NCI-H2029 (cell line): ENCODE data around the gene CELA3A.
"Not testable (repeated sequence)": the region's sequence is repeated elsewhere in the genome, so short reads cannot be mapped to it uniquely, and the experiment has no call there.

ENCODE experiments used
- DNase-seq: peaks from one replicate; lab custom pipeline; 2025; lab: John Stamatoyannopoulos, UW

Gene CELA3A

DNA sequence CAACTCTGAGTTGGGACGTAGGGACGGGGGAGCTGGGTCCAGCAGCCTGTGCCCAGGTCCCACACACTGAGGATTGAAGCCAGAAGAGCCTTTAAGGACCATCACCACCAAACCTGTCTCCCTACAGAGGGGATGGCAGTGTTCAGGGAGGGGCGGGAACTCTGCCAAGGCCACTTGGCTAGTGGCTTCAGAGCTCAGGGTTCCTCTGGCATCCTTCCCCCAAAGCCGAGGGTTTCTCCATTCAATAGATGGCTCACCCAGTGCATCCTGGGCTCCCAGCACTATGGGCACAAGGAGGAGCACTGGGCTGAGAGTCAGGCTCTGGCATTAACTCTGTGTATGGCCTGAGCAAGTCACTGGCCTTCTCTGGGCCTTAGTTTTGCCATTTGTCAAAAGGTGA, 20.2 kb upstream of the CELA3A start:
- DNase-seq, result not testable (repeated sequence)

DNA sequence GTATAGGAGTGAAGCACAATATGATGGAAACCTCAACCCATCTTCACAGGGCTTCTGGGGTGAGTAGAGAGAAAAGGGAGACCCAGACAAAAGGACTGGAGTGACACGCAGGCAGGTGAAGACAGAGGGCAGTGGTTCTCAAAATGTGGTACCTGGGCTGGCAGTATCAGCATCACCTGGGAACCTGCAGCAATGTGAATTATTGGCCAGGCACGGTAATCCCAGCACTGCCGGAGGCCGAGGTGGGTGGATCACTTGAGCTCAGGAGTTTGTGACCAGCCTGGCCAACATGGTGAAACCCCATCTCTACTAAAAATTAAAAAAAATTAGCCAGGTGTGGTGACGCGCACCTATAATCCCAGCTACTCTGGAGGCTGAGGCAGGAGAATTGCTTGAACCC, 19.3 kb upstream of the CELA3A start:
- not testable (repeated sequence) for DNase-seq

DNA sequence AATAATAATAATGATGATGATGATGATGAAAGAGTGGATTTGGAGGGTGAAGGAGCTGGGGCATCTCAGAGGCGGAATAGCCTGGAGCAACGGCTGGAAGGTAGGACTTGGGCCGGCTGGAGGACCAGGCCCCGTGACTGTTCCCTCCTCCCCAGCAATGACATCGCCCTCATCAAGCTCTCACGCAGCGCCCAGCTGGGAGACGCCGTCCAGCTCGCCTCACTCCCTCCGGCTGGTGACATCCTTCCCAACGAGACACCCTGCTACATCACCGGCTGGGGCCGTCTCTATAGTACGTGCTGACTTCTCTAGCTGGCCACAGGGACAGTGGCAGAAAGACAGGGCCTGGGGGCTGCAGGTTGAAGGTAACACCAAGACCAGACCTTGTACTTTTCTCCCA, 17.9 kb upstream of the CELA3A start:
- DNase-seq, result not testable (repeated sequence)

DNA sequence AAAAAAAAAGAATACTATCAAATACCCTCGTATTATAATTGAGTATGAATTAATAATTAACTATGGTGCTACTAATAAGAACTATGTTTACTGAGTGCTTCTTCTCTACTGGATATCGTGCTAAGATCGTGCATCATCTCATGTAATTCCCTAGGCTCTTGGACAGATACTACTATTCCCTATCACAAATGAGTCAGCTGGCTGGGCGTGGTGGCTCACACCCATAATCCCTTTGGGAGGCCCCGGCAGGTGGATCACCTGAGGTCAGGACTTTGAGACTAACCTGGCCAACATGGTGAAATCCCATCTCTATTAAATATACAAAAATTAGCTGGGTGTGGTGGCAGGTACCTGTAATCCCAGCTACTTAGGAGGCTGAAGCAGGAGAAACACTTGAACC, 15.6 kb upstream of the CELA3A start:
- not testable (repeated sequence) for DNase-seq

DNA sequence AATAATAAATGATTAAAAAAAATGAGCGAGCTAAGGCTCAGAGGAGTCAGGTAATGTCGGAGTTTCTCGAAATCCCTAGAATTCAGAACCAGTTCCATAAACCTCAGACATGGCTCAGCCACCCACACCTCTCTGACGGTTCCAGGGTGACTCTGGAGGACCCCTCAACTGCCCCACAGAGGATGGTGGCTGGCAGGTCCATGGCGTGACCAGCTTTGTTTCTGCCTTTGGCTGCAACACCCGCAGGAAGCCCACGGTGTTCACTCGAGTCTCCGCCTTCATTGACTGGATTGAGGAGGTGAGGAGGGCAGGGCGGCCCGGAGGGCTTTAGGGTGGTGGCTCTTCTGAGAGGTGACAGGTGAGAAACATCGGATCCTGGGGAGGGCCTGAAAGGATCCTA, 15.1 kb upstream of the CELA3A start:
- not testable (repeated sequence) for DNase-seq

DNA sequence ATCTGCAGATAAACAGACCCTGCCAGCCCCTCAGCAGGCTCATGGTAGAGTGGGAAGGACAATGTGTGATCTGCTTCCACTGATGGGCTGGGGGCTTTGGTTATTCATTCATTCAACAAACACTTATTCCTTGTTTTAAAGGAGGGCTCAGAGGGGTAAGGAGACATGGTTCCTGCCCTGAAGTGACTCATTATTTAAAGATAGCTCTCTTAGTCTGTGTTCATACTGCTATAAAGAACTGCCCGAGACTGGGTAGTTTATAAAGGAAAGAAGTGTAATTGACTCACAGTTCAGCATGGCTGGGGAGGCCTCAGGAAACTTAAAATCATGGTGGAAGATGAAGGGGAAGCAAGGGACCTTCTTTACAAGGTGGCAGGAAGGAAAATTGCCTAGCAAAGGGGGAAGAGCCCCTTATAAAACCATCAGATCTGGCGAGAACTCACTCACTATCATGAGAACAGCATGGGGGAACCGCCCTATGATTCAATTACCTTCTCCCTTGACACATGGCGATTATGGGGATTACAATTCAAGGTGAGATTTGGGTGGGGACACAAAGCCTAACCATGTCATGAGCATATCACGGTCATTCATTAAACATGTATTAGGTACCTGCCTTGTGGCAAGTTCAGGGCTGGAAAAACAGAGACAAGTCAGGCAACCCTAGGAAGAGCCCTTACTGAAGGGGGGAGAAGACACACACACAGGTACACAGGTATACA, 11.6 kb upstream of the CELA3A start:
- DNase-seq, result not testable (repeated sequence)

DNA sequence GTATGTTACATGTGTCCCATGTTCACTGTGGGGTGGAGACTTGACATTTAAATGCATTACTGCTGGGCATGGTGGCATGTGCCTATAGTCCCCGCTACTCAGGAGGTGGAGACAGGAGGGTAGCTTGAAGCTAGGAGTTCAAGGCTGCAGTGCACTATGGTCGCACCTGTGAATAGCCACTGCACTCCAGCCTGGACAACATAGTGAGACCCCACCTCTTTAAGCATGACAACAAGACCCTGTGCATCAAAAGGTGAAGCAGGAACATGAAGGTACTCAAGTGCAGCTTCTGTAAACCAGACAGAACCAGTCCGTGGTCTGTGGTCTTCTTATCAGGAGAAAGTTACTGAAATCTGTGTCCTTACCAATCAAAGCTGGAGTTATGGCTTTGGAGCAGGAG, 9.3 kb upstream of the CELA3A start:
- DNase-seq, result not testable (repeated sequence)

DNA sequence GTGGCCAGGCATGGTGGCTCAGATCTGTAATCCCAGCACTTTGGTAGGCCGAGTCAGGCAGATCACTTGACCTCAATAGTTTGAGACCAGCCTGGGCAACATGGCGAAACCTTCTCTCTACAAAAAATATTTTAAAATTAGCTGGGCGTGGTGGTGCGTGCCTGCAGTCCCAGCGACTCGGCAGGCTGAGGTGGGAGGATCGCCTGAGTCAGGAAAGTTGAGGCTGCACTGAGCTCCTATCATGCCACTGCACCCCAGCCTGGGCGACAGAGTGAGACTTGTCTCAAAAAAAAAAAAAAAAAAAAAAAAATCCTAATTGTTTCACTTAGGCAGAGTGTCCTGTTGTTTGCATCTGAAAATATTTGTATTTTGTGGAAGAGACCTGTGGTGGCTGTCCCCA, 6.7 kb upstream of the CELA3A start:
- not testable (repeated sequence) for DNase-seq

DNA sequence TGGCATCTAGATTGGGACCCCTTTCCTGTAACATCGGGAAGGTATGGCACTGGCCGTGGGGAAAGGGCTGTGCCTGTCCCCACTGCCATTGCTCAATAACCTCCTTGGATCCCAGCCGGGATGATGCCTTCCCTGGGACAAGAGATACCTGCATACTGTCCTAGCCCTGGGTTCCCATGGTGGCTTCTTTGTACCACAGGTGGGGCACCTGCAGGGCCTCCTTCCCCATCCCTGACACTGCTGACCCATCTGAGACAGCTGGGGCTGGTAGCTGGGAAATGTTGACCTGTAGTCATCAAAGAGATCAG, 4.8 kb upstream of the CELA3A start:
- not testable (repeated sequence) for DNase-seq

DNA sequence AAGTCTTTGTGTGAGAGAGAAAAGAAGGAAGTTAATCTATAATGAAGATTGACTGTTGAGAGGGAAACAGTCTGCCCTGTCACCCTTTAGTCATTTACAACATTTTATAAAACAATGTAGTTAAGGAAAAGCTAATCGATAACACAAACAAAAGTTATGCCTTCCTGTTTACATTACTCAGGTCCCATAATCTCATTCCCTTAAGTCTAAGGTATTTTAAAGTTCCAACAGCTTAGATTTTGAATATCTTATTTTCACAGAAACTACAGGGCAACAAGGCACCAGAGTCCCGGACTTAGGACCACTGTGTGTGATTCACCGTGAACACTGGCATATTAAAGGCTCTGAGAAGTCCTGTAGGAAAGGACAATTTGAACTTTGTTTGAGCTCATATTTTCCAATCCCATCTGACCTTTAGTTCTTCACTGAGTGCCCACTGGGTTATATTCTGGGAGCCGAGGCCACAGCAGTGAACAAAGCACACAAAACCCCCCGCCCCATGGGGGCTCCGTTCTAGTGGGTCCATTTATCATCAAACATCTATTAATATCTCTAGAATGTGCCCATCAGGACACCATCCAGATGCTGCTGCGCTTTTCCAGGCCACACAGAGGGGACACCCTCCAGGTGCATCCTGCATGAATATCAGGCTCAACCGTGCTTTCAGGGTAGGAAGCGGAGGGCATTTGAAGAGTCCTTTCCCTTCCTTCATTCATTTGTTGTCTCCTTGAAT, 3.4 kb upstream of the CELA3A start:
- not testable (repeated sequence) for DNase-seq

DNA sequence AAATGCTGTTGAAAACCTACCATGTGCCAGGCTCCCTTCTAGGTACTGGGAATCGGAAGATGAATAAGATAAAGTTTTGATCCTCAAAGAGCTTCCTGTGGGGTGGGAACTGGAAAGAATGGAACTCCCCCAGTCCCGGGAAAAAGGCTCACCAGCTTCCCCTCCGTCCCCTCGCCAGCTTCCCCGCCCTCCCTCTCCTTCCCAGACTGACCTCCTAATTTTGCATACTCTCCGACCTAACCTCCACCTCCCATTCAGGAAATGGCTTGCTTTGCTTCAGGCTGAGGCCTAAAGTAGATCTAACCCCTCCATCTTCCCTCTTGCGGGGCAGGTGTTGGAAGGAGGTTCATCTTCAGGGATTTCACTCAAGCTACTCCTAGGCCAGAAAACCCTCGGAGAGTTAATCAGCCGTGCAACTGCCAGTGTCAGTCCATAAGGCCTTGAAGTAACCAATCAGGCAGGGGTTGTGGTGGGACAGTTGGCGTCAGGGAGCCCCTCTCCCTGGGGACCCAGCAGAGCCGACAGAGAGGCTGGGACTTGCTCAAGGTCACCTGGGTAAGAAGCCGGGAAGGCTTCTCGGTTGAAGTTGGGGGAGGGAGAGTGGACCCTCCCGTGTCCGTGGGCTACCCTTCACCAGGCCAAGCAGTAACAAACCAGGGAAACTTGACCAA, 2.7 kb upstream of the CELA3A start:
- DNase-seq, result not testable (repeated sequence)

DNA sequence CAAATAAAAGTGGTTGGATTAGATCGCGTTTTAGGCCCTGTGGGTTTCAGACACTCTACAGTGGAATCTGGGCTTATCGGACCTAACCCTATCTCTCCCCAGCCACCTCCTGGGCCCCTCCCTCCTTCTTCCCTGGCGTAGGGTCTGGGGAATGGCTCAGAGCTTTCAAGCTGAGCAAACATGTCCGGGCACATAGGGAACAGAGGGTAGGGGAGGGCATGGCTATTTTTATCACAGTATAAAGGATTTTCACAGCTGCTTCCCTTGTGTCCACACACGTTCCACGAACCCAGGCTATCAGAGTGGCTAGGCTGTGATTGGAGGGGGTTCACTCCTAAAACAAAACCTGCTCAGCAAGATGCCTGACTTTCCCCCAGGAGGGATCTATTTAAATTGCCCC, 1.8 kb upstream of the CELA3A start:
- DNase-seq, result not testable (repeated sequence)

DNA sequence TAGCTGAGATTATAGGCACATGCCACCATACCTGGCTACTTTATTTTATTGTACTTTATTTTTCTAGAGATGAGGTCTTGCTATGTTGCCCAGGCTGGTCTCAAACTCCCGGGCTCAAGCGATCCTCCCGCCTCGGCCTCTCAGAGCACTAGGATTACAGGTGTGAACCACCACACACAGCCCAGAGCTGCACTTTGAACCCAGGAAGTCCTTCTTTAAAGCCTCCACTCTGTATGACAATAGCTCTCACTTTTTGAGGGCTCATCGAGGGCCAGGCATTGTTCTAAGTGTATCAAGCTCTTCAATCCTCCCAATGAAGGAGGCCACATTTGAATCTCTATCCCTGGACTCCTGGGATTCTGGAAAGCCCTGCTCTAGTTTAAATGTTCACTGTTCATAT, 1.0 kb downstream of the CELA3A start:
- DNase-seq, result not testable (repeated sequence)

DNA sequence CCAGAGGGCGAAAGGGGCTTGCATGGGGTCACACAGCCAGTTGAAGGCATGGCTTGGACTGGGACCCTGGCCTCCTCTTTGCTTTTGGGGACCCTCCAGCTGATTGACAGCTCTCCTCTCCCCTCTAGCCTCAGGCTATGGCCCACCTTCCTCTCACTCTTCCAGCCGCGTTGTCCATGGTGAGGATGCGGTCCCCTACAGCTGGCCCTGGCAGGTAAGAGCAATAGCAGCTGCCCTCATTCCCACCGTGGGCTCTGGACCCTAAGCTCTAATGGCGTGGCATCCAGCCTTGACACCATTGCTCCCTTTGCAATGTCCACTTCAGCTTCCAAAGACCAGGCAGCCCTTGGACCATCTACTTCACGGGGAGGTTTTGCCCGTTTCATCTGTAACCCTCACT, 1.4 kb downstream of the CELA3A start:
- not testable (repeated sequence) for DNase-seq

DNA sequence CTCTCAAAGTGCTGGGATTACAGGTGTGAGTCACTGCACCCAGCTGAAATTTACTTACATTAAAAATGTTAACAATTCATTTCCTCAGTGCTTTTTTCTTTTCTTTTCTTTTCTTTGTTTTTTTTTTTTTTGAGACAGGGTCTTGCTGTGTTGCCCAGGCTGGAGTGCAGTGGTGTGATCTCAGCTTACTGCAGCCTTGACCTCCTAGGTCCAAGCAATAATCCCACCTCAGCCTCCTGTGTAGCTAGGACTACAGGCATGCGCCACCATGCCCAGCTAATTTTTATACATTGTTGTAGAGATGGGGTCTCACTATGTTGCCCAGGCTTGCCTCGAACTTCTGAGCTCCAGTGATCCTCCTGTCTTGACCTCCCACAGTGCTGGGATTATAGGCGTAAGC, 2.5 kb downstream of the CELA3A start:
- DNase-seq, result not testable (repeated sequence)

DNA sequence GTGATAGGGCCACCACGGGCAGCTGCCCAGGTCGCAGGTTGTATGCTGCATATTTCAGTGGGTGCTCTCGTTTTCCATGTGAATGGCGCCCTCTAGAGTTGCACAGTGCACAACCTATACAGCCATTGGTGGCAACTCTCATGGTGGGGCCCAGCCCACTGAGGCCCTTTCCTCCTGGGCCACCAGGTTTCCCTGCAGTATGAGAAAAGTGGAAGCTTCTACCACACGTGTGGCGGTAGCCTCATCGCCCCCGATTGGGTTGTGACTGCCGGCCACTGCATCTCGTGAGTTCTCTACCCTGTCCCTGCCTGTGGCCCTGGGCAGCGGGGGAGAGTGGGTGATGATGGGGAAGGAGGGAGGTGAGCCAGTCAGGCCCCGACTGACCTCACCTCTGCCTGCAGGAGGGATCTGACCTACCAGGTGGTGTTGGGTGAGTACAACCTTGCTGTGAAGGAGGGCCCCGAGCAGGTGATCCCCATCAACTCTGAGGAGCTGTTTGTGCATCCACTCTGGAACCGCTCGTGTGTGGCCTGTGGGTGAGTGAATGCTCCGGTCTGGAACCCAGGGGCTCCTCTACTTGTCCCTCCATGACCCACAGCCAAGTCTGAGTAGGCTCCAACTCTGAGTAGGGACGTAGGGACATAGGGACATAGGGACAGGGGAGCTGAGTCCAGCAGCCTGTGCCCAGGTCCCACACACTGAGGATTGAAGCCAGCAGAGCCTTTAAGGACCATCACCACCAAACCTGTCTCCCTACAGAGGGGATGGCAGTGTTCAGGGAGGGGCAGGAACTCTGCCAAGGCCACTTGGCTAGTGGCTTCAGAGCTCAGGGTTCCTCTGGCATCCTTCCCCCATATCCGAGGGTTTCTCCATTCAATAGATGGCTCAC, 4.0 kb downstream of the CELA3A start:
- not testable (repeated sequence) for DNase-seq

DNA sequence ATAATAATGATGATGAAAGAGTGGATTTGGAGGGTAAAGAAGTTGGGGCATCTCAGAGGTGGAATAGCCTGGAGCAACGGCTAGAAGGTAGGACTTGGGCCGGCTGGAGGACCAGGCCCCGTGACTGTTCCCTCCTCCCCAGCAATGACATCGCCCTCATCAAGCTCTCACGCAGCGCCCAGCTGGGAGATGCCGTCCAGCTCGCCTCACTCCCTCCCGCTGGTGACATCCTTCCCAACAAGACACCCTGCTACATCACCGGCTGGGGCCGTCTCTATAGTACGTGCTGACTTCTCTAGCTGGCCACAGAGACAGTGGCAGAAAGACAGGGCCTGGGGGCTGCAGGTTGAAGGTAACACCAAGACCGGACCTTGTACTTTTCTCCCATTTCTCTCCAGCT, 5.3 kb downstream of the CELA3A start:
- not testable (repeated sequence) for DNase-seq

DNA sequence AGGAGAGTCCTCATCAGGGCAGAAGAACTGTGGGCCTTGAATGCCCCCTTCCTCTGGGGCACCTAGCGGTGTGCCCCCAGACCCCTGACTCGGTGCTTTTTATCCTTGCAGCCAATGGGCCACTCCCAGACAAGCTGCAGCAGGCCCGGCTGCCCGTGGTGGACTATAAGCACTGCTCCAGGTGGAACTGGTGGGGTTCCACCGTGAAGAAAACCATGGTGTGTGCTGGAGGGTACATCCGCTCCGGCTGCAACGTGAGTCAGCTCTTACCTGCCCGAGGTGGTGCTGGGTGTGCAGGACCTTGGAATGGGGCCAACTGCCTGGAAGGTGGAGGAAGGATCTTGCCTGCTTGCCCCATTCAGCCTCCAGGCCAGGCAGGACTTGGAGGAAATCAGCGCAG, 5.8 kb downstream of the CELA3A start:
- not testable (repeated sequence) for DNase-seq

DNA sequence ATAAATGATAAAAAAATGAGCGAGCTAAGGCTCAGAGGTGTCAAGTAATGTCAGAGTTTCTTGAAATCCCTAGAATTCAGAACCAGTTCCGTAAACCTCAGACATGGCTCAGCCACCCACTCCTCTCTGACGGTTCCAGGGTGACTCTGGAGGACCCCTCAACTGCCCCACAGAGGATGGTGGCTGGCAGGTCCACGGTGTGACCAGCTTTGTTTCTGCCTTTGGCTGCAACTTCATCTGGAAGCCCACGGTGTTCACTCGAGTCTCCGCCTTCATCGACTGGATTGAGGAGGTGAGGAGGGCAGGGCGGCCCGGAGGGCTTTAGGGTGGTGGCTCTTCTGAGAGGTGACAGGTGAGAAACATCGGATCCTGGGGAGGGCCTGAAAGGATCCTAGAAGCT, 8.1 kb downstream of the CELA3A start:
- not testable (repeated sequence) for DNase-seq

DNA sequence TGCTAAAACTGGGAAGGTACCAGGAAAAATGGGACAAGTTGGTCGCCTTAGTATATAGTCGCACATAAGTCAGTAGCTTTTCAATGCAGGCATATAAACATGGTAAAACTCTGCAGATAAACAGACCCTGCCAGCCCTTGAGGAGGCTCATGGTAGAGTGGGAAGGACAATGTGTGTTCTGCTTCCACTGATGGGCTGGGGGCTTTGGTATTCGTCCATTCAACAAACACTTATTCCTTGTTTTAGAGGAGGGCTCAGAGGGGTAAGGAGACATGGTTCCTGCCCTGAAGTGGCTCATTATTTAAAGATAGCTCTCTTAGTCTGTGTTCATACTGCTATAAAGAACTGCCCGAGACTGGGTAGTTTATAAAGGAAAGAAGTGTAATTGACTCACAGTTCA, 11.3 kb downstream of the CELA3A start:
- not testable (repeated sequence) for DNase-seq

DNA sequence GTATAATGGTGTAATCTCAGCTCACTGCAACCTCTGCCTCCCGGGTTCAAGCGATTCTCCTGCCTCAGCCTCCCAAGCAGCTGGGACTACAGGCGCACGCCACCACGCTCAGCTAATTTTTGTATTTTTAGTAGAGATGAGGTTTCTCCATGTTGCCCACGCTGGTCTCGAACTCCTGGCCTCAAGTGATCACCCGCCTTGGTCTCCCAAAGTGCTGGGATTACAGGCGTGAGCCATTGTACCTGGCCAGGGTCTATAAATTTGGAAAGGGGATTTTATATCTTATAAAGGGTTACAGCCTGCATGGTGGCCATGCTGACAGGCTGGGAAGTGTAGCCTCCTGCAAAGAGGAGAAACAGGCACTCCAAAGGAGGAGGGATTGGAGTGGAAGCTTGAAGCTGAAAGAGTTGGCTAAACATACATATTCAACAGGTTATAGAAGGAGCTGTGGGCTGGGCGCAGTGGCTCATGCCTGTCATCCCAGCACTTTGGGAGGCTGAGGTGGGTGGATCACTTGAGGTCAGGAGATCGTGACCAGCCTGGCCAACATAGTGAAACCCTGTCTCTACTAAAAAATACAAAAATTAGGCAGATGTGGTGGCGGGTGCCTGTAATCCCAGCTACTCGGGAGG, 13.2 kb downstream of the CELA3A start:
- not testable (repeated sequence) for DNase-seq
